GDM1 (cell line): ENCODE data around the gene BMP6.
A peak's percentile ranks its signal among the peaks of the same experiment; 100 is the strongest.

Experiments
- DNase-seq: peaks from one replicate; lab custom pipeline; 2025; lab: John Stamatoyannopoulos, UW

Gene BMP6

DNA sequence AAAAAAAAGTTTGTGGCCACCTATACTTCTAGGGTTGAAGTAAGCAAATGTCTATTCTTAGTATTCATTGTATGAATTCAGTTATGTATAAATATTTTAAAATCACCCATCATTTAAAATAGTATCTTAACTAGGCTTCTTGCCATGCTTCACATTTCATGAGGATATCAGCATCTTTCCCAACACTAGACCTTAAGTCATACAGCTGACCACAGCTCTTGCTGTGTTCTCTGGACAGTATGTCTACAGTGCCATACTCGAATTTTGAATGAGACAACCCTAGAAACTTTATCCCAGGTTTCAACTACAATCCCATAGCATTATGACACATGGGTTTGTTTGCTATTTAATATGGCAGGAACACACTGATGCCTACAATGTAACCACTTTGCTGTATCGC, 179.5 kb downstream of the BMP6 start:
- DNase-seq: no peak

DNA sequence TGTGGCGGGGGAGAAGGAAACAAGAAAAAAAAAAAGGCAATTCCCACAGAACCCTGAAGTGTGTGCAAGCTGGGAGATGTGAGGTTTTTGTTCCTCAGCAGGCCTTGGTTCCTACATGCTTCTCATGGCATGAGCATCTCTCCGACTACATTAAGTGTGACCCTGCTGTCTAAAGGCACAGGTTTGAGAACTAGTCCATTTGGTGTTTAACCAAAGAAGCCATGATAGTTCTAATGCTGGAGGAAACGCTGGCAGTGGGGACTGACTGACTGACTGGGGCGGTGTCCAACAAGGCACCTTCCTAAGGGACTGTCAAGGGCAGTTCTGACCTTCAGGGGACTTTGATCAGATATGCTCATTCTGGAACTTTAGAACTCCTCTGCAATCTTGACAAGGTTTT, 180.8 kb downstream of the BMP6 start:
- DNase-seq: no peak

DNA sequence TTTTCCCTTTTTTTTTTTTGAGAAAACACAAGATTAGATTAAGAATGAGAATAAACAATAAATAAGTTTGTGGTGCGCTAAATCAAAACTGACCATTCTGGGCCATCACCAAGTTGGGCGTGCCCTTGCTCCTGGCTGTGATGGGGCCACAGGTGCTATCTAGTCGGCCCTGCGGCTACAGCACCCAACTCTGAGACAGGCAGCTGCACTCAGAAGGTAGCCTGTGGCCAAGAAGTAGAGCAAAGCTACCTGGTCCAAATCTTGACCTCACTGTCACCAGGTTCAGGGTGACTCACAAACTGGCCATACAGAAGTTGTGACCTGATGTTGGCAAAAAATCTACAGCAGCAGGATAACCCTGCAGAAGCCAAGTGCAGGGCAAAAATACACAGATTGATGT, 181.3 kb downstream of the BMP6 start:
- no peak for DNase-seq

DNA sequence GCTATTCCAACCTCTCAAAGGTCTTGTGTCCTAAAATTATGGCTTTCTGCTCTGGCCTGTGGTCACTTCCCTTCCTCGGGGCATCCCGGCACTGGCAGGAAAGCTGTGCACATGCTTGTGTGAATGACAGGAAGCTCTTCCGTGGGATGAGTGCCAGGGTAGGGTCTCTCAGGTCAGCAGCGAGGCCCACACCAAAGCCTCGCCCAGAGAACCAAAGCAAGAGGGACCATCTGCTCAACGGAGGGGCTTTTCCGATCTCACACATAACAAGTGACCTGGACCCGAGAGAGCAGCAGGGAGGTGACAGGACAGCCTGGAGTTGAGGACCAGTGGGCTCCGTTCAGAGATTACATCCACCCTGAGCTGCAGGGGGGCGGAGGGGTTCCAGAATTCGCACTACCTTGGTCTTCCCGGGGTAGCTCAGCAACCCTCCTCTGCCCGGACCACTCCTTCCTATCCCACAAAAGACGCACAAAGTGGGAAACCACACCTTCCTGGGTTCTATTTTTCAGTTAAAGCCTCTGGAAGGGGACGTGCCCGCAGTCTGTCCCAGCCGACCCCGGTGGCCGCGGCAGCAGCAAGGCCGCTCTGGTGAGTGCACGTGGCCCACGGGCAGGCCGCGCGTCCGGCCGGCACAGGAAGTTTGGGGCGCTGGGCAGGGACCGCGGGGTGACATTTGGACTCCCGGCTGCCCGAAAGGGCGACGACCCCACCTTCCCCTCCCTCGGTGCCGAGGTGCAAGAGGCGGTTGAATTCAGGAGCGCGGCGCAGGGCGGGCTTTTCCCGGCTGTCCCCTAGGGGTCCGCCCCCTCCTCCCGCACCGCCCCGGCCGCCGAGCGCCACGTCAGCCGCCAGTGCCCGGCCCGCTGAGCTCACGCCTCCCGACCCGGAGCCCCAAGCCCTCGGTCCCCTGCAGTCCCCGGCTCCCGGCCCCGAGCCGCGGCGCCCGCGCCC, 183.7 kb downstream of the BMP6 start:
- DNase-seq: peak; percentile 24

DNA sequence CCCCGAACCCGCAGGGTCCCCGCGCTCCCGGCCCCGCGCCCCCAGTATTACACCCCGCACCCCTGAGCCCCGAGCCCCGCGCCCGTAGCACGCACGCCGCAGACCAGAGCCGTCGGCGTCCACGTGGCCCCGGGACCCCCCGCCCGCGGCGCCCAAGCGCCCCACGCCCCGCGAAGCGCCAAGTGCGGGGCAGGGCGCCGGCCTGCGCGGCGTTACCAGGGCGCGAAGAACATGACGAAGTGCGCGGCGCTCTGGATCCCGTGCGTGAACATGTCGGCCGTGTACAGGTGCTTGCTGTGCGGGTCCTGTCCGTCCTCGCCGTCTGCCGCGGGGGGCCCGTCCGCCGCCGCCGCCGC, 184.4 kb downstream of the BMP6 start:
- no peak for DNase-seq

GRCh38 chr6:7910654-7911344, 184.9 kb downstream of the BMP6 start, which contains the start of gene TXNDC5:
TXNDC5 (minus strand) TSS chr6:7910788; CDS start chr6:7910776, 12 bp downstream.
- peak; percentile 57 for DNase-seq

DNA sequence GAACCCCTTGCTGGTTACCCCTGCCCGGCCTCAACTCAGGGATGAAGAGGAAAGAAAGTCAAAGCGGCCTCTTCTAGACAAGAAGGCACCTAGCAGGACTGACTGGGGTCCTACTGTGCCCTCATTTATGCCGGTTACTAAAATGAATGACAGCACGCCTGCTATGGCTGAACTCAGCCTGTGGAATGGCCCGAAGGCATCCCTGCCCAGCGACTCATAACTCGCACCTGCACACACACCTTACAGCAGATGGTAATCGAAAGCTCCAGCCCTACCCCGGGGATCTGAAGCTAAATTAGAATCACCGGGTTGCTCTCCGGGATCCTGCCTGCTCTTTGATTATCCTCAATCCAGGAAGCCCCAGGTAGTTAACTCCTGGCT, 185.4 kb downstream of the BMP6 start:
- DNase-seq: no peak

DNA sequence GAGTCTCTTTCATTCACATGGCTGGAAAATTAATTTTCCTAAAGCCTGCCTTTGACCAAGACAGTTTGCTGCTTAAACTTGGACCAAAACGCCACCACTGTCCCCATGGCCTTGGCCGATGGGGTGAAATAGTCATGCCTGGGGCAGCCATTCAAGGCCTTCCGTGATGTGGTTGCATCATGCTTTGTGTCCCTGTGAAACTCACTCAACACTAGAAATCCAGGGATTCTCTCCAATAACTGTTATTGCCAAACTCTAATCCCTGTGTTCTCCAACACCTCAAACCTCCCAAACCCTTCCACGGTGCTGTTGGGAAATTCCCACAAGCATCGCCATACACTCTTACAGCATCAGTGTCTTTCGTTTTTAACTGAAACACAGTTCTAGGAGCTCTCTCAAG, 186.1 kb downstream of the BMP6 start:
- DNase-seq: no peak

GRCh38 chr6:7912736-7913517, 187.0 kb downstream of the BMP6 start:
- no peak for DNase-seq

DNA sequence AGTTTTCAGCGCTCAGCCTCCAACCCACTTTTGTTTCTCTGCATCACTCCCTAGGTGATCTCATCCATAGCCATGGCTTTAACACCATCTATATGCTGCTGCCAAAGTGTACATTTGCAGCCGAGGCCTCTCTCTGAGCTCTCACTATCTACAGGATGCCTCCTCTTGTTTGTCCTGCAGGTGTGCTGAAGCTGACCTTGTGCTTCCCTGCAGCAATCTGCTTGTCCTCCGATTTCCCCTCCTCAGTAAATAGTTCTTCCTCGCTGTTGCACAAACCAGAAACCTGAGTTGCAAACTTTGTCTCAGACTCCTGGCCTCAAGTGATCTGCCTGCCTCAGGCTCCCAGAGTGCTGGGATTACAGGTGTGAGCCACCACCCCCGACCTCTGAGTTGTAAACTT, 188.4 kb downstream of the BMP6 start:
- no peak for DNase-seq

- no peak for DNase-seq
Observed at GRCh38 chr6:7914991-7915789, 189.3 kb downstream of the BMP6 start.

GRCh38 chr6:7916959-7917358, 191.1 kb downstream of the BMP6 start:
- no peak for DNase-seq

GRCh38 chr6:7917729-7918128, 191.8 kb downstream of the BMP6 start:
- no peak for DNase-seq

DNA sequence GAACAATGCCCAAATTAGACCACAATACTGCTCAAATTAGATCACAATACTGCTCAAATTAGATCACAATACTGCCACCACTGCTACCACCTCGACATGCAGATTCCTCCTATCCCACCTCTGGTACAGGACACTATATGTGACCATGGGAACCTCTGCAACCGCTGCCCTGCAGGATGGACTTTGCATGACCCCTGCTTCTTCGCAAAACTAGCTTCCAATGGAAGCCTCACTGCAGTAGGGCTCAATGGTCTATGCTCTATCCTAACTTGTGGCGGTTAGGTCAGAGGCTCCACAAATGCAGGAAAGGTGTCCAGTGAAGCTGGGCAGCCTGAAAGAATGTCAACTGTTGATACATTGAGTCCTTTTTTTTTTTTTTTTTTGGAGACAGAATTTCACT, 192.5 kb downstream of the BMP6 start:
- DNase-seq: no peak

GRCh38 chr6:7919871-7920270, 194.0 kb downstream of the BMP6 start:
- no peak for DNase-seq

DNA sequence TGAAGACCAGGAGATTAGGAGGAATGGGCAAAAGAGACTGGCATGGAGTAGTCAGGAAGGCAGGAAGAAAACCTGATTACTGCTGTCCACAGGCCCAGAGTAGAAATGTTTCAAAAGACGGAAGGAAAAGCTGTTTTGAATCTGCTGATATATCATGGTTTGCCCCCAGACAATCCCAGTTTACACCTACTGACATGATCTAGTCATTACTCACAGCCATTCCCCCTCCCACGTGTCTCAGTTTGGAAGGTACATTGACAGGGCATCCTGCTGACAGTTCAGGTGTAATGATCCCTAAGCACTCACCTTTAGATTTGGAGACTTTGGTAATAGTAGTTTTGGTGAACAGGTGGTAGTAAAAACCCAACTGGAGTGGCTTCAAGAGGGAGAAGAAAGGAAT, 194.5 kb downstream of the BMP6 start:
- no peak for DNase-seq

DNA sequence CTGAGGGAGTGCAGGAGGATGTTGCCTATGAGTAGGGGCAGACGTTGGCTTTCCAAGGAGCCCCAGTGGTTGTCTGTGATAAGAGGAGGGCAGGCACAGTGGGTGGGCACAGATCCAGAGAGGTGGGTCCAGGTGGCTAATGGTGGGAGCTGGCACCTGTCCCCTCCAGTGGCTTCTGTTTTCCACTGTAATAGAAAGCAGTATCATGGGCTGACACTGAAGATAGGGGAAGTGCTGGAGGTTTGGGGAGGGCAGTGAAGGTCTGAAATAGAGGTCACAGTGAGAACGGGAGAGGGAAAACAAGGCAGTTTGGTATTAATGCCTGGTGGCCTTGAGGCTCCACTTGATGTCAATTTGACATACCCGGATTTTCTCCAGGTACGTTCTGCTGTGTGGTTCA, 195.1 kb downstream of the BMP6 start:
- no peak for DNase-seq

DNA sequence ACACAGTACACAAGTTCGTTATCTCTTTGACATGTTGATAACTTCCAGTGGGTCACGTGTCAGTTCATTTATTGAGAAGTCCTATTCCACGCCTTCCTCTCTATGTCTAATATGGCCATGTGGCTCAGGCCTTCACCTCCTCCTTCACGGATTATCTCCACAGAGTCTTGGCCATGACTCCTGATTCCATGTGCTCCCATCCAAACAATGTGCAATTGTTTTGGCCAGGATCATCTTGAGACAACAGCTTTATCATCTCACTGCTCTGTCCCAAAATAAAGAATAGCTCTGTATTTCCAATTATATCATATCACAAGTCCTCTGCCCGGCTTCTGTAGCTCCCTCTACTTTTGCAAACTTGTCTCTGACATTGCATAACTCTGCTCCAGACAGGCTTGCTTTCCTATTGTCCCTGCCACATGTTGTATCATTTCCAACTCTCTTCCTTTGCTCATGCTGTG, 195.8 kb downstream of the BMP6 start:
- DNase-seq: no peak

DNA sequence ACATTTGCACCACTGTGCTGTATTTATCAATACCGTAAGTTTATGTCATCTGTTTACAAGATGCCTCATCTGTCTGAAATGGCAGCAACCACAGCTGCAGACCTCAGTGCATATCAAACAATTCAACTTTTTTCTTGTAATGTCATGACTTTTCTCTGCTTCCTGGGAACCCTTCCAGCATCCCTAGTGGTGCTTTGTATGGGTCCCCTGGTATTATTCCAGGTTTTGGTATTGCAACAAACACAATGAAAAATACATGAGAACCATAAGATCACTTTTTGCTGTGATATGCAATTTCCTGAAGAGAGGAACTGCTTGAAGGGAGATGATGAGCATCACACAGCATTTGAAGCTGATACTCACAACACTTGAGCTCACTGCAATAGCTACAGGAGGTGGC, 196.7 kb downstream of the BMP6 start:
- no peak for DNase-seq

DNA sequence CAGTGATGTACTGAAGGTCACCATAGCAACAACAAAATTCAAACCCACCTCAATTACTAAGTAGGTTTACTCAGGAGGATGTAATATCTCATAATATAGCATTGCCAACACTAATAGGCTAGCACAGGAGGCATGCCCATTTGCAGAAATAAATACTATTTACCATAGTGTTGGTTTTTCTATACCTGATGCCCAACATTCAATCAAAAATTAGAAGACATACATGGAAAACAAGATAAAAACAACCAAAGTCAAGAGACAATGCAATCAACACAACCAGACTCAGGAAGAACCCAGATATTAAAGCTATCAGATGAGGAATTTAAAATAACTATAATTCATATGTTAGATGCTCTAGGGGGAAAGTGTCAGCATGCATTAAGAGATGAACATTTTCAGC, 199.0 kb downstream of the BMP6 start:
- DNase-seq: no peak
